ENCODE results near the gene CES2.

DNA sequence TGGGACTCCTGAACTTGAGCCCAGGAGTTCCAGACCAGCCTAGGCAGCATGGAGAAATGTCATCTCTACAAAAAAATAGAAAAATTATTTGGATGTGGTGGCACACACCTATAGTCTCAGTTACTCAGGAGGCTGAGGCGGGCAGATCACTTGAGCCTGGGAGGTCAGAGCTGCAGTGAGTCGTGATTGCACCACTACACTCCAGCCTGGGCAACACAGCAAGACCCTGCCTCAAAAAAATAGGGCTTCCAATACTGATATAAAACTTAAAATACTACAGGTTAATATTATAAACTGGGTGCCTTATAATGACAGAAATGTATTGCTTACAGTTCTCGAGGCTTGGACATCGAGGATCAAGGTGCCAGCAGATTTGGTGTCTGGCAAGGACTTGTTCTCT, 10.6 kb downstream of the CES2 start:
- TF ChIP-seq, protein P1, sequence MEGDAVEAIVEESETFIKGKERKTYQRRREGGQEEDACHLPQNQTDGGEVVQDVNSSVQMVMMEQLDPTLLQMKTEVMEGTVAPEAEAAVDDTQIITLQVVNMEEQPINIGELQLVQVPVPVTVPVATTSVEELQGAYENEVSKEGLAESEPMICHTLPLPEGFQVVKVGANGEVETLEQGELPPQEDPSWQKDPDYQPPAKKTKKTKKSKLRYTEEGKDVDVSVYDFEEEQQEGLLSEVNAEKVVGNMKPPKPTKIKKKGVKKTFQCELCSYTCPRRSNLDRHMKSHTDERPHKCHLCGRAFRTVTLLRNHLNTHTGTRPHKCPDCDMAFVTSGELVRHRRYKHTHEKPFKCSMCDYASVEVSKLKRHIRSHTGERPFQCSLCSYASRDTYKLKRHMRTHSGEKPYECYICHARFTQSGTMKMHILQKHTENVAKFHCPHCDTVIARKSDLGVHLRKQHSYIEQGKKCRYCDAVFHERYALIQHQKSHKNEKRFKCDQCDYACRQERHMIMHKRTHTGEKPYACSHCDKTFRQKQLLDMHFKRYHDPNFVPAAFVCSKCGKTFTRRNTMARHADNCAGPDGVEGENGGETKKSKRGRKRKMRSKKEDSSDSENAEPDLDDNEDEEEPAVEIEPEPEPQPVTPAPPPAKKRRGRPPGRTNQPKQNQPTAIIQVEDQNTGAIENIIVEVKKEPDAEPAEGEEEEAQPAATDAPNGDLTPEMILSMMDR (IDR thresholded peaks at IDR 0.05; ENCODE audit: insufficient read depth, low read length, poor library complexity, severe bottlenecking), result no peak
- no peak for TF ChIP-seq EZH2phosphoT487 (conservative IDR thresholded peaks at IDR 0.05; ENCODE audit: low read length)
